SK-N-SH treated with all-trans-retinoic acid at 6 μM for 48 hours (cell line): ENCODE results near the gene SAMD4A.

Experiments used
- ATAC-seq: fragments of 200-7000 bp; cut with Tn5 transposase; 3 replicates; pipeline ENCODE4 v1.9.1; 2020; ENCODE audit warnings: mild to moderate bottlenecking, moderate library complexity
- ESRRG ChIP-seq: fragments of 250-450 bp; sonication (Bioruptor Pico); IDR thresholded peaks from 2 replicates; pipeline ENCODE4 v1.6.1; 2021; ENCODE audit warnings: mild to moderate bottlenecking
- GLIS3 ChIP-seq: fragments of 250-450 bp; sonication (Bioruptor Pico); IDR thresholded peaks from 2 replicates; pipeline ENCODE4 v1.5.0; 2020; ENCODE audit warnings: mild to moderate bottlenecking, moderate library complexity
- ISL1 ChIP-seq: fragments of 250-450 bp; sonication (Bioruptor Pico); IDR thresholded peaks from 2 replicates; pipeline ENCODE4 v2.1.2; 2022; ENCODE audit warnings: mild to moderate bottlenecking, moderate library complexity
- OSR1 ChIP-seq: fragments of 250-450 bp; sonication (Bioruptor Pico); IDR thresholded peaks from 2 replicates; pipeline ENCODE4 v1.8.0; 2022; ENCODE audit warnings: moderate library complexity, mild to moderate bottlenecking, inconsistent platforms
- POU6F1 ChIP-seq: fragments of 250-450 bp; sonication (Bioruptor Pico); IDR thresholded peaks from 2 replicates; pipeline ENCODE4 v1.8.0; 2021; ENCODE audit warnings: low read depth, mild to moderate bottlenecking, moderate library complexity, borderline replicate concordance
- SNAI2 ChIP-seq: fragments of 250-450 bp; sonication (Bioruptor Pico); IDR thresholded peaks from 2 replicates; pipeline ENCODE4 v1.5.0; 2020; ENCODE audit warnings: mild to moderate bottlenecking, moderate library complexity
- TOX ChIP-seq: fragments of 250-450 bp; sonication (Bioruptor Pico); IDR thresholded peaks from 2 replicates; pipeline ENCODE4 v1.8.0; 2021; ENCODE audit warnings: mild to moderate bottlenecking, moderate library complexity, borderline replicate concordance
- TSHZ2 ChIP-seq: fragments of 250-450 bp; sonication (Bioruptor Pico); IDR thresholded peaks from 2 replicates; pipeline ENCODE4 v1.5.0; 2020; ENCODE audit warnings: mild to moderate bottlenecking, moderate library complexity
- ZFP30 ChIP-seq: fragments of 450-650 bp; formaldehyde crosslinking; IDR thresholded peaks from 2 replicates; pipeline ENCODE4 v1.5.0; 2022; ENCODE audit warnings: mild to moderate bottlenecking, moderate library complexity
- ZNF565 ChIP-seq: fragments of 450-650 bp; formaldehyde crosslinking; conservative IDR thresholded peaks from 2 replicates; pipeline ENCODE4 v1.5.0; 2020; ENCODE audit warnings: low read depth, mild to moderate bottlenecking, moderate library complexity
- ZNF8 ChIP-seq: fragments of 450-650 bp; formaldehyde crosslinking; IDR thresholded peaks from 2 replicates; pipeline ENCODE4 v1.5.0; 2020; ENCODE audit warnings: mild to moderate bottlenecking, moderate library complexity
- TF ChIP-seq, protein P1 (sequence below): fragments of 250-450 bp; sonication (Bioruptor Pico); IDR thresholded peaks from 2 replicates; pipeline ENCODE4 v1.5.1; 2020; ENCODE audit warnings: low read depth, mild to moderate bottlenecking, moderate library complexity
- TF ChIP-seq, protein P2 (sequence below): fragments of 250-450 bp; sonication (Bioruptor Pico); IDR thresholded peaks from 2 replicates; pipeline ENCODE4 v1.8.0; 2020; ENCODE audit warnings: mild to moderate bottlenecking, moderate library complexity, borderline replicate concordance

The SAMD4A gene

DNA sequence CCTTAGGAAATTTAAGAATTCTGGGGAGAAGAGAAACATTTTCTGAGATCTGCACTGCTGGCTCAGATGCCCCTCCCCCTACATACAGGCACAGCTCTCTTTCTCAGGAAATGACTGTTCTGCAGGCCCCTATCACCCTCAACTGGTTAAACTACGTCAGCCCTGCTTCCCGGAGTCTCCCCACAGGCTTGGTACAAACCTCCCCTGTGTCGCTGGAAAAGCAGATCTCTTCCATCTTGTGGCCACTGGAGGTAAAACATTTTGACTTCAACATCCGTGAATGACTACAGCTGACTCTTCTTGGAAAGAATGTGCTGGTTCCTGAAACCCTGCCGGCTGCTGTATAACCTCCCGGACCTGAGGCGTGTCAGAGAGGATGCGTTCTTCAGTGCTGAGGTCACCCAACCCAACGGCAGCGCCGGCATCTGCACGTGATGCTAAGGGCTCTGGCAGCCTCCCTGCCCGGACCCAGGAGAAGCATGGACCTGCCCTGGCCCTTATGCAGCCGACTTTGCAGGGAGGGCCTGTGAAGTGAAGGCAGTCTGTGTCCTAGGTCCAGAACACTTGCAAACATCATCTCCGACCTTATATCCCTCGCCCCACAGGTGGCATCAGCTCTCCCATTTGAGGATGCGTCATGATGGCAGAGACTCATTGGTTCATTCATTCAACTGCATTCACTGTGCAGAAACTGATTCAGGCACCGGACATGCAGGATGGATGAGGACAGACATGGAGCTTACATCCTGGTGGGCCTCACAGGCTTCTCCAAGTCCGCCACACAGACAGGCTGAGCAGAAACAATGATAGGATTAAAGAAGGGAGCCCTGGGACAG is 206.5 kb downstream of the SAMD4A start:
- ATAC-seq = peak; percentile 90
- TF ChIP-seq SNAI2 (CRISPR knock-in tag) (no peak; the same call in 1 of the 2 replicates), OSR1 (CRISPR knock-in tag) (no peak), POU6F1 (CRISPR knock-in tag) (0 out of 2 replicates have a peak, but pooled peaks have one; percentile 18), ISL1 (peak; percentile 21; the same call in 1 of the 2 replicates), ESRRG (CRISPR knock-in tag) (no peak), ZNF8 (no peak)
- TF ChIP-seq, protein P1, sequence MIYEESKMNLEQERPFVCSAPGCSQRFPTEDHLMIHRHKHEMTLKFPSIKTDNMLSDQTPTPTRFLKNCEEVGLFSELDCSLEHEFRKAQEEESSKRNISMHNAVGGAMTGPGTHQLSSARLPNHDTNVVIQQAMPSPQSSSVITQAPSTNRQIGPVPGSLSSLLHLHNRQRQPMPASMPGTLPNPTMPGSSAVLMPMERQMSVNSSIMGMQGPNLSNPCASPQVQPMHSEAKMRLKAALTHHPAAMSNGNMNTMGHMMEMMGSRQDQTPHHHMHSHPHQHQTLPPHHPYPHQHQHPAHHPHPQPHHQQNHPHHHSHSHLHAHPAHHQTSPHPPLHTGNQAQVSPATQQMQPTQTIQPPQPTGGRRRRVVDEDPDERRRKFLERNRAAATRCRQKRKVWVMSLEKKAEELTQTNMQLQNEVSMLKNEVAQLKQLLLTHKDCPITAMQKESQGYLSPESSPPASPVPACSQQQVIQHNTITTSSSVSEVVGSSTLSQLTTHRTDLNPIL (CRISPR knock-in tag) = peak; percentile 47; the same call in 1 of the 2 replicates

GRCh38 chr14:54774824-54775223 is 207.9 kb downstream of the SAMD4A start:
- TF ChIP-seq TSHZ2 (CRISPR knock-in tag) (no peak), POU6F1 (CRISPR knock-in tag) (no peak), ZFP30 (CRISPR knock-in tag) (no peak), ZNF565 (CRISPR knock-in tag) (no peak), TOX (CRISPR knock-in tag) (no peak), ESRRG (CRISPR knock-in tag) (no peak)
- TF ChIP-seq, protein P1 (CRISPR knock-in tag) = no peak
- TF ChIP-seq, protein P2, sequence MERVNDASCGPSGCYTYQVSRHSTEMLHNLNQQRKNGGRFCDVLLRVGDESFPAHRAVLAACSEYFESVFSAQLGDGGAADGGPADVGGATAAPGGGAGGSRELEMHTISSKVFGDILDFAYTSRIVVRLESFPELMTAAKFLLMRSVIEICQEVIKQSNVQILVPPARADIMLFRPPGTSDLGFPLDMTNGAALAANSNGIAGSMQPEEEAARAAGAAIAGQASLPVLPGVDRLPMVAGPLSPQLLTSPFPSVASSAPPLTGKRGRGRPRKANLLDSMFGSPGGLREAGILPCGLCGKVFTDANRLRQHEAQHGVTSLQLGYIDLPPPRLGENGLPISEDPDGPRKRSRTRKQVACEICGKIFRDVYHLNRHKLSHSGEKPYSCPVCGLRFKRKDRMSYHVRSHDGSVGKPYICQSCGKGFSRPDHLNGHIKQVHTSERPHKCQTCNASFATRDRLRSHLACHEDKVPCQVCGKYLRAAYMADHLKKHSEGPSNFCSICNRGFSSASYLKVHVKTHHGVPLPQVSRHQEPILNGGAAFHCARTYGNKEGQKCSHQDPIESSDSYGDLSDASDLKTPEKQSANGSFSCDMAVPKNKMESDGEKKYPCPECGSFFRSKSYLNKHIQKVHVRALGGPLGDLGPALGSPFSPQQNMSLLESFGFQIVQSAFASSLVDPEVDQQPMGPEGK (CRISPR knock-in tag) = no peak
- no peak for ATAC-seq

- TF ChIP-seq, protein P2 (CRISPR knock-in tag) = no peak
- no peak for TF ChIP-seq GLIS3
- TF ChIP-seq, all 23 proteins: peak for 0
- ATAC-seq = no peak
These were observed 208.7 kb downstream of the SAMD4A start for GRCh38 chr14:54775486-54776140.
